Cardiac muscle cell (in vitro differentiated cells and primary cell): ENCODE data around the gene DTX1. TPM values are rescaled to one million over a fixed set of nuclear protein-coding genes. Genes with fewer than 3 reads are reported as not detected.

Experiments used
- DNase-seq, 2 donors: peaks; one replicate each; pipeline versions ENCODE4 v3.0.0 to v3.0.0-alpha.2; 2010 to 2017; ENCODE audit warnings: low read depth in 1 of 2, low spot score in 1 of 2
- H3K27ac ChIP-seq: fragments of 200-600 bp; sonication (generic); 2 replicates; pipeline ENCODE4 v1.5.1; 2016
- H3K27me3 ChIP-seq: fragments of 200-600 bp; sonication (generic); 2 replicates; pipeline ENCODE4 v1.6.0; 2016; ENCODE audit warnings: control low read depth
- H3K36me3 ChIP-seq: fragments of 200-600 bp; sonication (generic); 2 replicates; pipeline ENCODE4 v1.5.1; 2016; ENCODE audit warnings: control low read depth
- H3K4me1 ChIP-seq: fragments of 200-600 bp; sonication (generic); 2 replicates; pipeline ENCODE4 v1.8.1; 2017; ENCODE audit warnings: low read depth, mild to moderate bottlenecking, mixed run types
- H3K4me3 ChIP-seq: fragments of 200-600 bp; sonication (generic); 2 replicates; pipeline ENCODE4 v1.5.1; 2016; ENCODE audit warnings: mild to moderate bottlenecking
- H3K9me3 ChIP-seq: fragments of 200-600 bp; sonication (generic); 2 replicates; pipeline ENCODE4 v1.5.1; 2017; ENCODE audit warnings: low read depth, mild to moderate bottlenecking, control low read depth
- polyA plus RNA-seq: library from polyadenylated mRNA; unstranded; fragments of >200 nt; fragmentation: Nextera tagmentation; extraction: Ambion mirVana; gene quantifications from 2 replicates; pipeline ENCODE4 v1.2.1, GENCODE V29; 2016
- total RNA-seq: library from RNA; depleted of rRNA; stranded (reverse); fragments of >200 nt; gene quantifications from 2 replicates; pipeline ENCODE4 v1.2.3, GENCODE V29; 2016
- TF ChIP-seq, protein P1 (sequence below): IDR thresholded peaks from 2 replicates; pipeline ENCODE4 v1.5.1; 2012; ENCODE audit warnings: low read depth, mild to moderate bottlenecking, low read length

Gene DTX1
- total and polyA plus RNA-seq, 2 experiments from 2014 or later, result 0.46 to 0.48 TPM

DNA sequence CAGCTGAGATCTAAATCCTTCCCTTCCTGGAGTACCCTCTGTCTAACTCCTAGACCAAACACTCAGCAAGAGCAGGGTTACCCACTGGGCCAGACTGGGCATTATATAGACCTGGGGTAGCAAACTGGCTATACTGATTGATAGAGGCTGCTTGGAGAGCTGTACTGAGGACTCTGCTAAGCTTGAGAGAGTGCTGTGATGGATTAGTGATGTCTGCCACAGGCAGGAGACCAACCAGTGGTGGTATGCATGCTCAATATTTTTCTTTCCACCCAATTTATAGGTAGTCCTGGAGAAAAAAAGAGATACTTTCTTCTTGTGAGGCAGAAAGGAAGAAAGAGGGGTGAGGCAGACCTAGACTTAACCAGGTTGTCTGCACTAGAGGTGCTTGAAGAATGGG is 33.3 kb downstream of the DTX1 start:
- Histone ChIP-seq H3K4me1 (peaks cover 5% of the 10 kb centered on the region), H3K27me3 (peaks cover 14% of the 10 kb centered on the region), H3K9me3 (no peaks in the 10 kb centered on the region), H3K36me3 (no peaks in the 10 kb centered on the region), H3K4me3 (no peak overlapping the region), H3K27ac (no peak overlapping the region)
- no peak for DNase-seq
- TF ChIP-seq, protein P1, sequence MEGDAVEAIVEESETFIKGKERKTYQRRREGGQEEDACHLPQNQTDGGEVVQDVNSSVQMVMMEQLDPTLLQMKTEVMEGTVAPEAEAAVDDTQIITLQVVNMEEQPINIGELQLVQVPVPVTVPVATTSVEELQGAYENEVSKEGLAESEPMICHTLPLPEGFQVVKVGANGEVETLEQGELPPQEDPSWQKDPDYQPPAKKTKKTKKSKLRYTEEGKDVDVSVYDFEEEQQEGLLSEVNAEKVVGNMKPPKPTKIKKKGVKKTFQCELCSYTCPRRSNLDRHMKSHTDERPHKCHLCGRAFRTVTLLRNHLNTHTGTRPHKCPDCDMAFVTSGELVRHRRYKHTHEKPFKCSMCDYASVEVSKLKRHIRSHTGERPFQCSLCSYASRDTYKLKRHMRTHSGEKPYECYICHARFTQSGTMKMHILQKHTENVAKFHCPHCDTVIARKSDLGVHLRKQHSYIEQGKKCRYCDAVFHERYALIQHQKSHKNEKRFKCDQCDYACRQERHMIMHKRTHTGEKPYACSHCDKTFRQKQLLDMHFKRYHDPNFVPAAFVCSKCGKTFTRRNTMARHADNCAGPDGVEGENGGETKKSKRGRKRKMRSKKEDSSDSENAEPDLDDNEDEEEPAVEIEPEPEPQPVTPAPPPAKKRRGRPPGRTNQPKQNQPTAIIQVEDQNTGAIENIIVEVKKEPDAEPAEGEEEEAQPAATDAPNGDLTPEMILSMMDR, result no peak

DNA sequence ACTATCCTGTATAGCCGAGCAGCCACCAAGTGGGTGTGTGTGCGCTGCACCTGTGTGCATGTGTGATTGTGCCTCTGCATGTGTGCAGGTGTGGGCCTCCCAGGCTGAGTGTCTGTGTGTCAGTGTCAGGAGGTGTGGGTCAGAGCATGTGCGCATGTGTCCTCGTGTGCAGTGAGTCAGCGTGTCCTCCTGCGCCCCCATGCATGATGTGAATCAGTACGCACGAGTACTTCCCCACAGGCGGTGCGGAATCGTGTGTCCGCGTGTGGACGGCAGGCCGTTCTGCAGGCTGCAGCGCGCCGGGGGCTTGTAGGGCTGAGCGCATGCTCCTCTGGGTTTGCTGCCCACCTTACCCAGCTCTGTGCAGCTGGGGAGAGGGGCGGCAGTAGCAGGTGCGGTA is 34.2 kb downstream of the DTX1 start:
- Histone ChIP-seq H3K4me1 (peaks cover 5% of the 10 kb centered on the region), H3K27ac (no peak overlapping the region), H3K9me3 (no peaks in the 10 kb centered on the region), H3K36me3 (no peaks in the 10 kb centered on the region), H3K27me3 (peaks cover 14% of the 10 kb centered on the region), H3K4me3 (no peak overlapping the region)
- TF ChIP-seq, protein P1, result no peak
- no peak for DNase-seq

DNA sequence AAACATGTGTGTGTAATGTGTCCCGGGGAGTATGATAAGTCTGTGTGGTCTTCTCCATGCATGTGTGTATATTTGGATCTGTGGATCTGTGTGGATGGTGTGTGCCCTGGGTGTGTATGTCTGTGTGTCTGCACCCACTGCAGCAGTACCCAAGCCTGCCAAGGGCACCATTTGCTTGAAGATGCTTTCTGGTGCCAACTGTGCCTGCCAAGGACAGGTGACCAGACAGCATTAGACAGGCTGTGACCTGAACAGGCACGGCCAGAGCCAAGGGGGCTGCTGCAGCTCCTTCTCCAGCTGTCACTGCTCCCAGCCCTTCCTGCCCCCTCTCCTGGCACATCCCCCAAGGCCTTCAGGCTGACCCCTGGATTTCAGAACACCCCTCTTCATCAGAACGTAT is 35.0 kb downstream of the DTX1 start:
- Histone ChIP-seq H3K36me3 (no peaks in the 10 kb centered on the region), H3K9me3 (no peaks in the 10 kb centered on the region), H3K27me3 (peaks cover 14% of the 10 kb centered on the region), H3K4me3 (no peak overlapping the region), H3K4me1 (peaks cover 5% of the 10 kb centered on the region), H3K27ac (no peak overlapping the region)
- no peak for DNase-seq
- TF ChIP-seq, protein P1, result no peak

DNA sequence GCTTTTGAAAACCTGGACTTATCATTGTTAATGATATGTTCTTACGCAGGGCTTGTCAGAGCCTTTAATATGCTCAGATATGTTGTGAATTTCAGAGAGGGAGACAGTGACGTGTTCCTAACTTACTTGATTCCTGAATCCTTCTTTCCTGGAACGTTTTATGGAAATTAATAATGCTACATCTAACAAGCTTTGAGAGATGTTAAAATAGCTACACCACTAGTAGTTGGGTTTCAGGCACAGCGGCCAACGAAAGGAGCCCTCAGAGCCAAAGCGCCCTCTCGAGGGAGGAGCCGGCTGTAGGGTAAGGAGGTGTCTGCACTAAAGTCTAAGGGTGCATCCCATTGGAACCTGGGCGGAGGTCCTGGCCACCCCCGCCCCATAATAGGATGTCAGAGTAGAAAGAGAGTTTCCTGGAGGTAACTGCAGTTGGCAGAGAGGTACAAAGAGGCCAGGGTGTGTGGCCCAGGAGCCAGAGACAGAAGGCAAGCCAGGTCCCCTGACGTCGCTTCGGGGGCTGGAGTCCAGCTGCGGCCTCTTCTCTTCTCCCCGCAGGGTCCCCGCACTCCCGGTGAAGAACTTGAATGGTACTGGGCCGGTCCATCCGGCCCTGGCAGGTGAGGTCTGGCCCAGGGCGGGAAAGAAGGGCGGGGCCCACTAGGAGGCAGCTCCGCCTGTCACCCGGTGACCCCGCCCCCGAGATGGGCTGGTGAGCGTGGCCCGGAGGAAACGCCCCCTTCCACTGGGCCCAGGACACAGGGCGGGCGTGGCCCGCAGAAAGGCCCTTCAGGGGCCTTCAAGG is 36.3 kb downstream of the DTX1 start:
- peak; percentile 11 to 42 for DNase-seq
- Histone ChIP-seq H3K27me3 (peaks cover 14% of the 10 kb centered on the region), H3K36me3 (no peaks in the 10 kb centered on the region), H3K4me1 (no peaks in the 10 kb centered on the region), H3K9me3 (no peaks in the 10 kb centered on the region), H3K4me3 (no peak overlapping the region), H3K27ac (no peak overlapping the region)
- TF ChIP-seq, protein P1, result peak; percentile 35

DNA sequence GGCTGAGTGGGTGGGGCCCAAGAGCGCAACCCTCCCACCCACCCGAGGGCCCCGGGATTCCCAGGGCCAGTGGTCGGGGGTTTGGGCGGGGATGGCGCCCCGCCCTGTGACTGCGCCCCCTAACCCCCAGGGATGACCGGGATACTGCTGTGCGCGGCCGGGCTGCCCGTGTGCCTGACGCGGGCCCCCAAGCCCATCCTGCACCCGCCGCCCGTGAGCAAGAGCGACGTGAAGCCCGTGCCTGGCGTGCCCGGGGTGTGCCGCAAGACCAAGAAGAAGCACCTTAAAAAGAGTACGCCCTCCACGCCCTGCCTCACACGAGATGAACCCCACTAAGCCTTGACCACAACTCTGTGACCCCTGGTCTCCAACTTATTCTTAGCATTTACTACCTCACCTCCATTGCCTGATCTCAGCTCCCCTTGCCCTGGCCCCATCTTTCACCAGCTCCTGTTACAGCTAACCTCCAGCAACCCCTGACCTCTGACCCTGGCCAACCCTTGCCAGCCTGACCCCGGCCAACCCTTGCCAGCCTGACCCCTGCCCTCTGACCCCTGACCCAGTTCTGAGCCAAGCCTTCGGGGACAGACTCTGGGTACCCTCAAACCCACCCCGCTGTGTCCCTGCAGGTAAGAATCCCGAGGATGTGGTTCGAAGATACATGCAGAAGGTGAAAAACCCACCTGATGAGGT is 37.0 kb downstream of the DTX1 start:
- H3K36me3 ChIP-seq, result no peaks in the 10 kb centered on the region
- no peak overlapping the region for H3K4me3 ChIP-seq
- H3K27ac ChIP-seq, result no peak overlapping the region
- TF ChIP-seq, protein P1, result no peak
- no peak for DNase-seq
- H3K9me3 ChIP-seq, result no peaks in the 10 kb centered on the region
- H3K27me3 ChIP-seq, result peaks cover 14% of the 10 kb centered on the region
- H3K4me1 ChIP-seq, result no peaks in the 10 kb centered on the region
